GM18511 (cell line): Measurements from ENCODE around the gene DUSP18.
"Not testable (repeated sequence)": the region's sequence is repeated elsewhere in the genome, so short reads cannot be mapped to it uniquely, and the experiment has no call there.

Source experiments
- ATAC-seq: cut with Tn5 transposase; IDR thresholded peaks from one replicate; pipeline ENCODE4 v1.9.1; 2021; ENCODE audit warnings: mild to moderate bottlenecking, moderate library complexity; ENCODE audit not compliant: unreplicated experiment

The DUSP18 gene

GRCh38 chr22:30679895-30680690, 12.4 kb upstream of the DUSP18 start:
- not testable (repeated sequence) for ATAC-seq

DNA sequence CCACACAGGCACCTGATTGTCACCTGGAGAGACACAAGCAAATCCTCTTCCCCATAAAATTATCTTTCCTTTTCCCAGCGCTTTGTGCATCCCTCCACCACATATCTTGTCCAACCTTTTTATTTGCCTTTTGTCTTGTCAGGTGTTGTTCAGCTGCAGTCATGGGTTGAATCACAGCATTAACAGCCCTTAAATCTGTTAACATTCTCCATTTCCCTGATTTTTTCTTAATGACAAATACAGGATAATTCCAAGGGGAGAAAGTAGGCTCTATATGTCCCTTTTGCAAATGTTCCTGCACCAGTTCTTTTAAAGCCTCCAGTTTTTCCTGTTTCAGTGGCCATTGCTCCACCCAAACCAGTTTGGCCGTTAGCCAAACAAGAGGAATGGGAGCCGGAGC, 8.9 kb upstream of the DUSP18 start:
- not testable (repeated sequence) for ATAC-seq

- no peak for ATAC-seq
Measured at GRCh38 chr22:30675436-30675835, 7.8 kb upstream of the DUSP18 start.

DNA sequence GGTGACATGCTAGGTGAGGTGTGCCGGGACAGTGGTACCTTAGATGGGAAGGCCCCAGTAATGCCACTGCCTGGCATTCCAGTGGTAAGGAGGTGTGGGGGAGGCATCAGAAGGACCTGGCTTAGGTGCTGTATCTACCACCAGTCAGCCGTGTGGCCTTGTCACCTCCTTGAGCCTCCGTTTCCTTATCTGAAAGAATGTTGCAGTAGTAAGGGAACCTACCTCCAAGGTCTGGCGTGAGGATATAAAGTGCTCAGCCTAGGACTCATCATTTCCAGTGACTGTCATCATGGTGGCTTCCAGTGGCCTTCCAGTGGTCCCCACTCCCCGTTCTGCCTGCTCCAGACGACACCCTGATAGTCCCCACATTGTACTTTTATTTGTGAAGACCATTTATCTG, 6.8 kb upstream of the DUSP18 start:
- no peak for ATAC-seq

DNA sequence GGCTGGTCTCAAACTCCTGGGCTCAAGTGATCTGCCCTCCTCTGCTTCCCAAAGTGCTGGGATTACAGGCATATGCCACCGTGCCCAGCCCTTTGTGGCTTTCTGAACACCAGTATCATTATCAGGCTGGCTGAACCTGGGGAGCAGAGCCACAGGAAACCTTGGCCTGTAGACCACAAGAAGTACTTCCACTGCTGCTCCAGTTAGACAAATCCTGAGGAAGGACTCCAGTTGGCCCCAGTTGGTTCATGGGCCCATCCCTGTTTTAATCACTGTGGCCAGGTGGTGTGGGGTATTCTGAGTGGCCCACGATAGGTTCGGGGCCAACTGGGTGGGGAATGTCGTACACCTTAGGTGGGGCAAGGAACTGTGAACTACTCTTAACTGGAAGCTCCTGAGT, 5.5 kb upstream of the DUSP18 start:
- no peak for ATAC-seq

DNA sequence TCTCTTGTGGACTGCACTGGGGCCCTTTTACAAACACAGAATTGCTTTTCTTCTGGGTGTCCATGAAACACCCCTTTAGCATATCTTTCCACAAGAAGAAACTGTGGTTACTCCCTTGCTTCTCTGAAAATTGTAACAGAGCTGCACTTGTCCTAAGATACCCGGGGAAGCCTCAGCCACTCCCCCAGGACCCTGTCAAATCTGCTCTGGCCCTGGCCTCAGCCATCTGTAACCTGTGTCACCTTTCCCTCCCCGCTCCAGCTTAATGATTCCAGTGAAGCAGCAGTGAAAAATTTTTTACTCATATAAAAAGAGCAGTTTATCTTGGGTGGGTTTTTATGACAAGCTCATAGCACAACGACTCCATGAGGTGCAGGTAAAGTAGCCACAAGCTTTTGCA, 3.4 kb upstream of the DUSP18 start:
- no peak for ATAC-seq

GRCh38 chr22:30668386-30668710, 673 bp upstream of the DUSP18 start:
- ATAC-seq, result no peak

DNA sequence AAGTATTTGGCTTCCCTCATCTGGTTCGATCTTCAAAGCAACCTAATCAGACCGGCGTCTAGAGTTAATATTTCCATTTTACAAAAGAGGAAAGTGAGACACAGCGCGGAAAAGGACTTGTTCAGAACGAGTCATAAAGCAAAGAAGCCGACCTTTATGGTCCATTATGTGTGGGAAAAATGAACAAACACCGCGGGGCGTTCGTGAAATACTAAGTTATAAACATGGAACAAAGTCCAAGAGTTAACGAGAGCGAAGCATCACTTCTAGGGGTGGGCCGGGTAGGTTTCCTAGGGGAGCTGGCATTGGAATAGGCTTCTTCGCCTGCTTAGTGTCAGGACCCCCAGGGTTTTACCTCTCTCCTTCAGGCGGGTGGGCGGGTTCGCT, 575 bp downstream of the DUSP18 start:
- no peak for ATAC-seq

- ATAC-seq, result no peak
Measured at GRCh38 chr22:30665786-30666185, 1.9 kb downstream of the DUSP18 start.

- no peak for ATAC-seq
Measured at GRCh38 chr22:30665266-30665665, 2.4 kb downstream of the DUSP18 start.

DNA sequence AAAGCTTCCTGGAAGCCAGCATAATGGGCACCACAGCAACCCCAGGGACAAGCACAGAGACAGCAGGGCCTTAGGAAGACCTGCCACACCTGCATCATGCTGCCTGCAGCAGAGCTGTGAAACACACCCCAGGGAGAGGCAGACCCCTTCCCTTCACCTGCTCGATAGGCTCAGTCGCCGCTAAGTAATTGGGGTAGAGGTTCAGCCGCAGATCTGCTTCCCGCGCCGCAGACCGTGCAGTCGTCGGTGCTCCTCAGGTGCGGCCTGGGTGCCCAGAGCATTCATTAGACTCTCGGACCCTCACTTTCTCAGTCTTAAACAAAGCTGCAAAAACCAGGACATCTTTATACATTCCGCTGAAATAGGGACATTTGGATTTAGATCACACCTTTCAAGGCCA, 2.9 kb downstream of the DUSP18 start:
- no peak for ATAC-seq

DNA sequence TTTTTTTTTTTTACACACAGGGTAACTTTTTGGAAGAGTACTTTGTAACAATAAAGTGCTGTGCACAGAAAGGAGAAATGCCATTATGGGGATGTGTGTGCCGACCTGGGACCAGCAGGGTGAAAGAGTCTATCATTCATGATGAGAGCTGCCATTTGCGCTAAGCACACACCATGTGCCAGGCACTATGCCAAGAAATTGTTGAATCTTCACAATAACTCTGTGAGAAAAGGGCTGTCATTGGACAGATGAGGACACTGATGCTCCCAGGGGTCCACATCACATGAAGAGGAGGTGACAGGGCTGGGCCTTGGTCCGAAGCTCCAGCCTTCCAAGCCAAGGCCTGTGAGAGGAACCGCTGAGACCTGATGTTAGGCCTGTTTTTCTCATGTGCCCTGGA, 5.6 kb downstream of the DUSP18 start:
- no peak for ATAC-seq

DNA sequence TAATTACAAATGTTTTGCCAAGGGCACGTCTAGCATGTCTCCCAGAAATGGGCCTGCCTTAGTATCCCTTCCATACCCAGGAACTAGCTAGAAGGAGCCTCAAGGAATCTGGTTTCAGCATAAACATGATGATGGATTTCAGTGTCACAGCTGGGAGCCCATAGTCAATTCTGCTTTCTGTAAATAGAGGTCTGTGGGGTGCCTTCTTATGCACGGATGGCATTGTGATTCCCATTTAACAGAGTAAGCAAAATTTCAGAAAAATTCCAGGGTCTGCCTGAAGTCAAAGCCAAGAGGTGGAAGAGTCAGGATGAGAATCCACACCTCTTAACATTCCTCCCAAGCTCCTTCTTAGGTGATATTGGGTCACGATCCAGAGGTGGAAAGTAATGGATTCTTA, 12.1 kb downstream of the DUSP18 start:
- no peak for ATAC-seq

DNA sequence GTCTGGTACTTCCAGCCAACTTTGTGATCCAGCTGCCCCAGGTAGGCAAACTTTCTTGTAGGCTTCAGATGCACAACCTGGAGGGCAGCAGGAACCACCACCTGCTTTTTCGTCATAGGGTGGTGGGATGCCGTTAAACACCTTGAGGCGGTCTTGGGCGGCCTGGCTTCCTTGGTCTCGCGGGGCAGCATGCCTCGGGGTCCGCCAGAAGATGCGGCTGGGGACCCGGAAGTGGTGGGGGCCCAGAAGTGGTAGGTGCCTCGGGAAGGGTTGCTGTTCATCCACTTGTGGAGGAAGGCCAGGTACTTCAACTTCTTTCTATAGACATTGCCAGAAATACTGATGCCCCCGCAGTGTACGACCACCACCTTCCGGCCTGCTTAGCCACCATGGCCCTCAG, 13.3 kb downstream of the DUSP18 start:
- no peak for ATAC-seq

GRCh38 chr22:30652852-30653251, 14.8 kb downstream of the DUSP18 start:
- no peak for ATAC-seq

DNA sequence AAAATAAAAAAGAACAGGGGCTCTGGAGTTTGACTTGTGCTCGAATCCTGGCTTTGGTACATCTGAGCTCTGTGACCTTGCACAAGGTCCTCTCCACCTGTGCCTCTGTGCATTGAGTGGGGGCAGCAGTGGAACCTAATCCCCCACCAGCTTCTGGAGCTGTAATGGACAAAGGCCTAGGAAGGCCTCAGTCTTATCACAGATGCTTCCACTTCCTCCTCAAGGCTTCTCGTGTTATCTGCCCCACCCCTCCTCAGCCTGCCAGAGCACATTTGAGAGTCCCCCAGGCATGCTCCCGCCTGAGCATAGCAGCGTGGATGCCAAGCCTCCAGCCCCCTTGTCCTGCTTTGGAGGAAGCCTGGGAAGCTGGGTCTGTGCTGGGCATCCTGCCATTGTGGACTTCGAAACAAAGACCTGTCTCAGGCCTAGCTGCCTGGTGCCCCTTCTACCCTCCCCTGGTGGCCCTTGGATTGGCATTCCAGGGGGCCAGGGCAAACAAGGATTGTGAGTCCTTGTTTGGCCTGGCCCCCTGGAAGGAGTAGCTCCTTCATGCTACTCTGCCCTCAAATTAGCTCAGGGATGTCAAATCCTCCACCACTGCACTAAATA, 17.1 kb downstream of the DUSP18 start:
- no peak for ATAC-seq

DNA sequence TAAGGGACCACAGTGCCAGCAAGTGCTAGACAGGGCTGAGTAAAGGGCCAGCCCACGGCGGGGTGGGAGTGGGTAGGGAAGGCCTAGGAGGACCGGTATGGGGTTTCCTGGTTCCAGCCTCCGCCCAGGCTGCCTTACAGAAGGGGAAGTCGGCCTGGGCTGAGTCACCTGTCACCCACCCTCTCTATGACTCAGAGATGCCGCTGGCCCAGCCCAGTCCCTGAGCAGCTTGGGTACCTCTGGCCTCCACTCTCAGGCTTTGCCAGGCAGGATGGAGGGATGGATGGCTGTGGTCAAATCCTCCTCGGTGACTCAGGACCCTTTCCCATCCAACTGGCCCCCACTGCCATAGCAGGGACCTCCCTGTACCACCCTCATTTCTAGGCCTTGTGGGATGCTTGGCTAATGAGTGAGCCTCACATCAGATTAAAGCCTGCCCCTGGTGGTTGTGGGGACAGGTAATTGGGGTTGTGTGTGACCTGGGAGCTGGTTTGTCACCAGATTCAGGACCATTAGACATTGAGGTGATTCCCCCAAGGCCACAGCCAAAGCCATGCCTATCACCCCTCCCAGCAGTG, 18.2 kb downstream of the DUSP18 start:
- no peak for ATAC-seq

- no peak for ATAC-seq
Measured at GRCh38 chr22:30648825-30649224, 18.9 kb downstream of the DUSP18 start.

GRCh38 chr22:30647536-30647935, 20.1 kb downstream of the DUSP18 start:
- ATAC-seq, result no peak

- ATAC-seq, result no peak
Measured at GRCh38 chr22:30646518-30647160, 21.0 kb downstream of the DUSP18 start.

DNA sequence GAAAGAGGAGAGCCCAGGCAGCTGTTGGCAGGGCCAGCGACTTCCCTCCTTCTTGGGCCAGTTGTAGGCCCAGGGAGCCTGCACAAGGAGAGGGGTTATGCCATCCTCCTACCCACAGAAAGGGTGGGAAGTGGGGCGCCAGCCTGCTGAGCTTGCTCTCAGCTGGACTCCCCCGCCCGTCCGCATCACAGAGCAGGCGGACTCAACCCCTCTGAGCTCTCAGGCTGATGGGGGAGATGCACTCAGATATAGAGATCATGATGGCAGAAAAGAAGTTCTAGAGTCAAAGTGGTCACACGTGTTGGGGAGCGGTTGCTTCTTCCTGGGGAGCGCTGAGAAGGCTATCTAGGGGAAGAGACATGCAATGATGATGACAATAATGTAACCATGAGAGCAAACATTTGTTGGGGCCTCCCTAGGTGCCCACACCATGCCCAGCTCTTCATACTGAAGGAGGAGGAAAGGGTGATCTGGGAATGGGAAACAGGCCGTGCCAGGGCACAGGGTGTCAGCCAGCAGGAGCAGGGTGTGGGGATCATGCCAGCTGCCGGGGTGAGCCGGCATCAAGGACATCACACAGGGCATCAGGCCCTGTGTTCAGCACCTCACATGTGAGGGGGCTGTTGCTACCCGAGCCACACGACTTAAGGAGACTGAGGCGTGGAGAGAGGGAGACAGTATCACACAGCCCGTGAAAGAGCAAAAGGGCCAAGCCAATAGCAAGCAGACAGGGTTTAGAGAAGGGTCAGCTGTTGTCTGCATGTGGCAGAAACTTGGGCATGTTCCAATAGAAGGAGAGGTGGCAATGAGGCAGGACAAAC, 24.4 kb downstream of the DUSP18 start:
- no peak for ATAC-seq
